Sigmoid colon (tissue), 4 donors: ENCODE data around the gene WBP2NL.

Source experiments
- POLR2A ChIP-seq, 2 donors: fragments of 450-650 bp; IDR thresholded peaks; one replicate each; pipeline ENCODE4 v1.6.1; 2016; ENCODE audit warnings: antibody characterized with exemption in 2 of 2, mild to moderate bottlenecking in 2 of 2, moderate library complexity in 2 of 2
- POLR2AphosphoS5 ChIP-seq, 4 donors: sonication (generic); formaldehyde crosslinking; IDR thresholded peaks; one replicate each; pipeline ENCODE4 v1.6.1; 2017; ENCODE audit warnings: antibody characterized with exemption in 4 of 4
- TF ChIP-seq, protein P1 (sequence below), 4 experiments: fragments of 450-650 bp in 3 of 4; fragments of 200-600 bp in 1 of 4; IDR thresholded peaks; one replicate each; pipeline ENCODE4 v1.5.1; 2016 to 2019; ENCODE audit warnings: antibody characterized with exemption in 4 of 4, mild to moderate bottlenecking in 3 of 4, moderate library complexity in 2 of 4

DNA sequence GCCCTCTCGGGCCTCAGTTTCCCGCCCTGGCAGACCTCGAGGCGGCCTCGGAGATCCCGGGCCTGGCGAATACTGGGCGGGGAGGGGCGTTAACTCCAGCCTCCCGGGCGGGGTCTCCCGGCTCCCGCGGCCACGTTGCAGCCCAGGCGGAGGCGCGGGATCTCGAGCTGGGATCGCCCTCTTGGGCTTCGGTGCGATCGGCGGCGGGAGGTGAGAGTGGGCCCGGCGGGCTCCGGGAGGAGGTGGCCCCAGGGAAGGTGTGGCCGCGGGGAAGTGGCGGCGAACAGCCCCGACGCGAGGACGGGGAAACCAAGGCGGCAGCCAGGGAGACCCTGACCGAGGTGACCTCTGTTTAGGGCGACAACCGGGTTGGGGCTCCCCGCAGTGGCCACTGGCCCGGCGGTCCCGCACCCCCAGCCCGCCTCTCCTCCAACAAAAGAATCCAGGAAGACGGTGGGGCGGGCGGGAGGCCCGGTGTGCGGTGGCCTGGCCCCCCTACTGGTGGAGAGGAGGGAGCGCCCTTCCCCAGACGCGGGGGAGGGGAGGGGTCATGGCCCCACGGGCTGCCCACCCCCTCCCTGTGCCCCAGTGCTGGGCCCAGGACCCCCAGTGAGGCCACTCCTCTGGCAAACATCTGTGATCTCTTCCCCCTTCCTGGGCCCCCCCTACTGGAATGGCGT lies 75.7 kb downstream of the WBP2NL start, which contains the start of gene PHETA2:
- TF ChIP-seq, protein P1, sequence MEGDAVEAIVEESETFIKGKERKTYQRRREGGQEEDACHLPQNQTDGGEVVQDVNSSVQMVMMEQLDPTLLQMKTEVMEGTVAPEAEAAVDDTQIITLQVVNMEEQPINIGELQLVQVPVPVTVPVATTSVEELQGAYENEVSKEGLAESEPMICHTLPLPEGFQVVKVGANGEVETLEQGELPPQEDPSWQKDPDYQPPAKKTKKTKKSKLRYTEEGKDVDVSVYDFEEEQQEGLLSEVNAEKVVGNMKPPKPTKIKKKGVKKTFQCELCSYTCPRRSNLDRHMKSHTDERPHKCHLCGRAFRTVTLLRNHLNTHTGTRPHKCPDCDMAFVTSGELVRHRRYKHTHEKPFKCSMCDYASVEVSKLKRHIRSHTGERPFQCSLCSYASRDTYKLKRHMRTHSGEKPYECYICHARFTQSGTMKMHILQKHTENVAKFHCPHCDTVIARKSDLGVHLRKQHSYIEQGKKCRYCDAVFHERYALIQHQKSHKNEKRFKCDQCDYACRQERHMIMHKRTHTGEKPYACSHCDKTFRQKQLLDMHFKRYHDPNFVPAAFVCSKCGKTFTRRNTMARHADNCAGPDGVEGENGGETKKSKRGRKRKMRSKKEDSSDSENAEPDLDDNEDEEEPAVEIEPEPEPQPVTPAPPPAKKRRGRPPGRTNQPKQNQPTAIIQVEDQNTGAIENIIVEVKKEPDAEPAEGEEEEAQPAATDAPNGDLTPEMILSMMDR (IDR thresholded peaks at IDR 0.05): peak in 3 of 4 experiments; percentile 53 to 70 (median 56)
- TF ChIP-seq POLR2A (IDR thresholded peaks at IDR 0.05) (no peak), POLR2AphosphoS5 (IDR thresholded peaks at IDR 0.05) (peak in 1 of 4 donors; percentile 47)
